GM12801 (cell line): ENCODE data around the gene NOP9.

Source experiments
- CTCF ChIP-seq: IDR thresholded peaks from one replicate; pipeline ENCODE4 v1.5.1; 2011; ENCODE audit warnings: control low read depth; ENCODE audit not compliant: insufficient read length; ENCODE audit errors: extremely low read depth

Gene NOP9

GRCh38 chr14:24313913-24314312 is 14.3 kb downstream of the NOP9 start:
- no peak for TF ChIP-seq CTCF

GRCh38 chr14:24314377-24315193 is 14.9 kb downstream of the NOP9 start:
- TF ChIP-seq CTCF, result no peak

GRCh38 chr14:24315243-24315806 is 15.7 kb downstream of the NOP9 start:
- no peak for TF ChIP-seq CTCF

GRCh38 chr14:24315807-24316596 is 16.4 kb downstream of the NOP9 start:
- no peak for TF ChIP-seq CTCF

GRCh38 chr14:24316597-24316950 is 16.9 kb downstream of the NOP9 start:
- TF ChIP-seq CTCF, result no peak

- TF ChIP-seq CTCF, result no peak
Observed at GRCh38 chr14:24317141-24317928, 17.7 kb downstream of the NOP9 start.
